Activated T-cell treated with anti-CD3 and anti-CD28 coated beads, Interleukin-2, amount 50 U/mL, for 24 hours (primary cell): Measurements from ENCODE around the gene GSTO2.

Source experiments
- DNase-seq: peaks from one replicate; pipeline ENCODE4 v3.0.0-alpha.2; 2020
- H3K27ac Mint-ChIP-seq: 2 replicates; pipeline ENCODE4 v1.8.0; 2020; ENCODE audit warnings: mild to moderate bottlenecking, mixed read lengths
- H3K27me3 Mint-ChIP-seq: 2 replicates; pipeline ENCODE4 v1.8.0; 2020; ENCODE audit warnings: mixed read lengths
- H3K36me3 Mint-ChIP-seq: 2 replicates; pipeline ENCODE4 v1.8.0; 2020; ENCODE audit warnings: low read depth, mixed read lengths
- H3K4me1 Mint-ChIP-seq: 2 replicates; pipeline ENCODE4 v1.8.0; 2020; ENCODE audit warnings: low read depth, mixed read lengths
- H3K4me3 Mint-ChIP-seq: 2 replicates; pipeline ENCODE4 v1.8.0; 2020; ENCODE audit warnings: mild to moderate bottlenecking, moderate library complexity, mixed read lengths
- H3K9me3 Mint-ChIP-seq: 2 replicates; pipeline ENCODE4 v1.8.0; 2020; ENCODE audit warnings: mixed read lengths

GSTO2 gene

GRCh38 chr10:104327745-104328645, 59.0 kb downstream of the GSTO2 start:
- H3K4me1 Mint-ChIP-seq: peaks cover 100% of the 10 kb centered on the region
- H3K27me3 Mint-ChIP-seq: no peaks in the 10 kb centered on the region
- peaks cover 55% of the 10 kb centered on the region for H3K36me3 Mint-ChIP-seq
- peak overlapping the region; percentile 97 for H3K27ac Mint-ChIP-seq
- peak; percentile 43 for DNase-seq
- peak overlapping the region; percentile 73 for H3K4me3 Mint-ChIP-seq
- H3K9me3 Mint-ChIP-seq: no peaks in the 10 kb centered on the region

GRCh38 chr10:104328646-104328895, 59.6 kb downstream of the GSTO2 start:
- H3K9me3 Mint-ChIP-seq: no peaks in the 10 kb centered on the region
- peak overlapping the region; percentile 73 for H3K4me3 Mint-ChIP-seq
- H3K36me3 Mint-ChIP-seq: peaks cover 60% of the 10 kb centered on the region
- H3K4me1 Mint-ChIP-seq: peaks cover 100% of the 10 kb centered on the region
- H3K27me3 Mint-ChIP-seq: no peaks in the 10 kb centered on the region
- DNase-seq: no peak
- H3K27ac Mint-ChIP-seq: peak overlapping the region; percentile 97

- peak; percentile 78 for DNase-seq
- Mint-ChIP-seq H3K27me3 (no peaks in the 10 kb centered on the region), H3K4me3 (peak overlapping the region; percentile 73), H3K36me3 (peaks cover 56% of the 10 kb centered on the region), H3K4me1 (peaks cover 100% of the 10 kb centered on the region), H3K27ac (peak overlapping the region; percentile 97), H3K9me3 (no peaks in the 10 kb centered on the region)
Measured at GRCh38 chr10:104328896-104329710, 60.1 kb downstream of the GSTO2 start.

GRCh38 chr10:104329735-104330134, 60.8 kb downstream of the GSTO2 start:
- no peak for DNase-seq
- peak overlapping the region; percentile 73 for H3K4me3 Mint-ChIP-seq
- H3K36me3 Mint-ChIP-seq: peaks cover 55% of the 10 kb centered on the region
- peaks cover 100% of the 10 kb centered on the region for H3K4me1 Mint-ChIP-seq
- H3K27ac Mint-ChIP-seq: peak overlapping the region; percentile 97
- no peaks in the 10 kb centered on the region for H3K27me3 Mint-ChIP-seq
- H3K9me3 Mint-ChIP-seq: no peaks in the 10 kb centered on the region

- Mint-ChIP-seq H3K27ac (peak overlapping the region; percentile 97), H3K9me3 (no peaks in the 10 kb centered on the region), H3K4me3 (peak overlapping the region; percentile 73), H3K36me3 (peaks cover 55% of the 10 kb centered on the region), H3K27me3 (no peaks in the 10 kb centered on the region), H3K4me1 (peaks cover 100% of the 10 kb centered on the region)
- no peak for DNase-seq
Measured at GRCh38 chr10:104330168-104331110, 61.5 kb downstream of the GSTO2 start.

- H3K4me1 Mint-ChIP-seq: peaks cover 100% of the 10 kb centered on the region
- no peak overlapping the region for H3K4me3 Mint-ChIP-seq
- peak overlapping the region; percentile 97 for H3K27ac Mint-ChIP-seq
- H3K9me3 Mint-ChIP-seq: no peaks in the 10 kb centered on the region
- no peak for DNase-seq
- no peaks in the 10 kb centered on the region for H3K27me3 Mint-ChIP-seq
- H3K36me3 Mint-ChIP-seq: peaks cover 51% of the 10 kb centered on the region
Measured at GRCh38 chr10:104331208-104331838, 62.3 kb downstream of the GSTO2 start.

GRCh38 chr10:104332243-104333031, 63.5 kb downstream of the GSTO2 start:
- peak overlapping the region; percentile 60 for H3K4me3 Mint-ChIP-seq
- H3K36me3 Mint-ChIP-seq: peaks cover 50% of the 10 kb centered on the region
- H3K9me3 Mint-ChIP-seq: no peaks in the 10 kb centered on the region
- no peak for DNase-seq
- peak overlapping the region; percentile 99 for H3K27ac Mint-ChIP-seq
- H3K4me1 Mint-ChIP-seq: peaks cover 92% of the 10 kb centered on the region
- H3K27me3 Mint-ChIP-seq: no peaks in the 10 kb centered on the region

GRCh38 chr10:104333032-104333727, 64.2 kb downstream of the GSTO2 start:
- Mint-ChIP-seq H3K27me3 (no peaks in the 10 kb centered on the region), H3K36me3 (peaks cover 54% of the 10 kb centered on the region), H3K4me3 (peak overlapping the region; percentile 60), H3K27ac (peak overlapping the region; percentile 99), H3K4me1 (peaks cover 84% of the 10 kb centered on the region), H3K9me3 (no peaks in the 10 kb centered on the region)
- peak; percentile 69 for DNase-seq

GRCh38 chr10:104333728-104334373, 64.9 kb downstream of the GSTO2 start:
- Mint-ChIP-seq H3K4me3 (peak overlapping the region; percentile 60), H3K27me3 (no peaks in the 10 kb centered on the region), H3K36me3 (peaks cover 57% of the 10 kb centered on the region), H3K9me3 (no peaks in the 10 kb centered on the region), H3K27ac (peak overlapping the region; percentile 99), H3K4me1 (peaks cover 78% of the 10 kb centered on the region)
- DNase-seq: no peak

GRCh38 chr10:104334561-104334960, 65.6 kb downstream of the GSTO2 start:
- peak overlapping the region; percentile 18 for H3K4me3 Mint-ChIP-seq
- no peaks in the 10 kb centered on the region for H3K9me3 Mint-ChIP-seq
- peaks cover 57% of the 10 kb centered on the region for H3K36me3 Mint-ChIP-seq
- H3K4me1 Mint-ChIP-seq: peaks cover 77% of the 10 kb centered on the region
- DNase-seq: no peak
- no peaks in the 10 kb centered on the region for H3K27me3 Mint-ChIP-seq
- H3K27ac Mint-ChIP-seq: peak overlapping the region; percentile 99

GRCh38 chr10:104334965-104335650, 66.1 kb downstream of the GSTO2 start:
- Mint-ChIP-seq H3K27me3 (no peaks in the 10 kb centered on the region), H3K36me3 (peaks cover 57% of the 10 kb centered on the region), H3K4me1 (peaks cover 77% of the 10 kb centered on the region), H3K9me3 (no peaks in the 10 kb centered on the region), H3K27ac (peak overlapping the region; percentile 99), H3K4me3 (peak overlapping the region; percentile 87)
- no peak for DNase-seq
